Endodermal cell (in vitro differentiated cells): ENCODE results near the gene CAMTA1. TPM values are rescaled to one million over a fixed set of nuclear protein-coding genes. Genes with fewer than 3 reads are reported as not detected.

Source experiments
- DNase-seq: peaks from one replicate; pipeline ENCODE4 v3.0.0-alpha.2; 2017
- H3K27ac ChIP-seq: 2 replicates; pipeline ENCODE4 v1.5.1; 2013; ENCODE audit warnings: mild to moderate bottlenecking, low read depth, low read length, moderate library complexity
- H3K27me3 ChIP-seq: 2 replicates; pipeline ENCODE4 v1.6.1; 2013; ENCODE audit warnings: mild to moderate bottlenecking, low read length, moderate library complexity; ENCODE audit not compliant: insufficient read depth, control insufficient read depth, poor library complexity, severe bottlenecking
- H3K36me3 ChIP-seq: 2 replicates; pipeline ENCODE4 v1.7.0; 2013; ENCODE audit warnings: mild to moderate bottlenecking, low read length, moderate library complexity; ENCODE audit not compliant: control insufficient read depth, insufficient read depth
- H3K4me1 ChIP-seq: one replicate; pipeline ENCODE4 v1.7.0; 2013; ENCODE audit warnings: low read length; ENCODE audit not compliant: control insufficient read depth, insufficient read depth
- H3K4me3 ChIP-seq: 2 replicates; pipeline ENCODE4 v1.5.1; 2013; ENCODE audit warnings: mild to moderate bottlenecking, low read length, moderate library complexity
- H3K9ac ChIP-seq: 2 replicates; pipeline ENCODE4 v1.6.1; 2013; ENCODE audit warnings: mild to moderate bottlenecking, low read length, moderate library complexity; ENCODE audit not compliant: poor library complexity, severe bottlenecking; ENCODE audit errors: extremely low read depth
- H3K9me3 ChIP-seq: 2 replicates; pipeline ENCODE4 v1.6.1; 2013; ENCODE audit warnings: mild to moderate bottlenecking, low read length, moderate library complexity; ENCODE audit not compliant: control insufficient read depth
- H3K27ac Mint-ChIP-seq: 2 replicates; pipeline ENCODE4 v1.8.0; 2020; ENCODE audit warnings: mixed read lengths
- H3K27me3 Mint-ChIP-seq: 2 replicates; pipeline ENCODE4 v1.8.0; 2021; ENCODE audit warnings: mild to moderate bottlenecking, mixed read lengths; ENCODE audit not compliant: insufficient read depth
- H3K36me3 Mint-ChIP-seq: 2 replicates; pipeline ENCODE4 v1.8.0; 2020; ENCODE audit warnings: low read depth, mixed read lengths
- H3K4me1 Mint-ChIP-seq: 2 replicates; pipeline ENCODE4 v1.8.0; 2020; ENCODE audit warnings: mixed read lengths
- H3K4me3 Mint-ChIP-seq: 2 replicates; pipeline ENCODE4 v1.8.0; 2020; ENCODE audit warnings: mild to moderate bottlenecking, moderate library complexity, mixed read lengths
- H3K9me3 Mint-ChIP-seq: 2 replicates; pipeline ENCODE4 v1.8.0; 2020; ENCODE audit warnings: mild to moderate bottlenecking, mixed read lengths
- WGBS, 2 experiments: methylation state at CpG; one replicate each; pipeline versions ENCODE4 v1.1.5 to v1.1.7; 2013; ENCODE audit warnings: missing lambda C conversion rate in 2 of 2, mixed read lengths in 1 of 2; ENCODE audit not compliant: insufficient coverage in 1 of 2, insufficient read length in 1 of 2; 5-methylcytosine and 5-hydroxymethylcytosine counted together
- total RNA-seq, 2 donors: library from RNA; stranded (reverse); fragmentation: NEBNext Ultra II Directional in 1 of 2; extraction: Animal tissue kit (Norgen Biotek cat#: 25700) in 1 of 2; gene quantifications; 2 replicates in 1 of 2; 3 replicates in 1 of 2; pipeline ENCODE4 v1.2.1, GENCODE V29; 2021
- TF ChIP-seq, protein P1 (sequence below): fragments of 200-600 bp; sonication (generic); conservative IDR thresholded peaks from 2 replicates; pipeline ENCODE4 v1.5.0; 2021; ENCODE audit warnings: antibody characterized with exemption, mild to moderate bottlenecking

Gene CAMTA1
- total RNA-seq, 2 donors from 2014 or later, result 123 to 137 TPM

GRCh38 chr1:7636795-7637526 is 851.7 kb downstream of the CAMTA1 start:
- Mint-ChIP-seq H3K36me3 (no peaks in the 10 kb centered on the region), H3K27me3 (peaks cover 1% of the 10 kb centered on the region), H3K9me3 (no peaks in the 10 kb centered on the region), H3K27ac (no peak overlapping the region), H3K4me1 (peaks cover 6% of the 10 kb centered on the region), H3K4me3 (no peak overlapping the region)
- no peak overlapping the region for H3K27ac ChIP-seq
- DNase-seq, result no peak
- 91 to 93% methylated on average over 12 to 16 of the region's 16 CpGs for WGBS, 2 experiments
- TF ChIP-seq, protein P1, sequence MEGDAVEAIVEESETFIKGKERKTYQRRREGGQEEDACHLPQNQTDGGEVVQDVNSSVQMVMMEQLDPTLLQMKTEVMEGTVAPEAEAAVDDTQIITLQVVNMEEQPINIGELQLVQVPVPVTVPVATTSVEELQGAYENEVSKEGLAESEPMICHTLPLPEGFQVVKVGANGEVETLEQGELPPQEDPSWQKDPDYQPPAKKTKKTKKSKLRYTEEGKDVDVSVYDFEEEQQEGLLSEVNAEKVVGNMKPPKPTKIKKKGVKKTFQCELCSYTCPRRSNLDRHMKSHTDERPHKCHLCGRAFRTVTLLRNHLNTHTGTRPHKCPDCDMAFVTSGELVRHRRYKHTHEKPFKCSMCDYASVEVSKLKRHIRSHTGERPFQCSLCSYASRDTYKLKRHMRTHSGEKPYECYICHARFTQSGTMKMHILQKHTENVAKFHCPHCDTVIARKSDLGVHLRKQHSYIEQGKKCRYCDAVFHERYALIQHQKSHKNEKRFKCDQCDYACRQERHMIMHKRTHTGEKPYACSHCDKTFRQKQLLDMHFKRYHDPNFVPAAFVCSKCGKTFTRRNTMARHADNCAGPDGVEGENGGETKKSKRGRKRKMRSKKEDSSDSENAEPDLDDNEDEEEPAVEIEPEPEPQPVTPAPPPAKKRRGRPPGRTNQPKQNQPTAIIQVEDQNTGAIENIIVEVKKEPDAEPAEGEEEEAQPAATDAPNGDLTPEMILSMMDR, result no peak
- H3K9me3 ChIP-seq, result no peaks in the 10 kb centered on the region
- H3K36me3 ChIP-seq, result no peaks in the 10 kb centered on the region
- H3K4me3 ChIP-seq, result no peak overlapping the region
- H3K9ac ChIP-seq, result no peak overlapping the region
- H3K27me3 ChIP-seq, result no peaks in the 10 kb centered on the region
- H3K4me1 ChIP-seq, result peaks cover 9% of the 10 kb centered on the region

GRCh38 chr1:7638078-7638477 is 852.8 kb downstream of the CAMTA1 start:
- H3K9ac ChIP-seq, result no peak overlapping the region
- peaks cover 8% of the 10 kb centered on the region for H3K4me1 Mint-ChIP-seq
- H3K9me3 Mint-ChIP-seq, result no peaks in the 10 kb centered on the region
- no peaks in the 10 kb centered on the region for H3K9me3 ChIP-seq
- peak overlapping the region; percentile 29 for H3K27ac ChIP-seq
- 64 to 66% methylated on average over 8 of the region's 8 CpGs for WGBS, 2 experiments
- no peak overlapping the region for H3K4me3 Mint-ChIP-seq
- peaks cover 10% of the 10 kb centered on the region for H3K4me1 ChIP-seq
- no peaks in the 10 kb centered on the region for H3K36me3 ChIP-seq
- H3K36me3 Mint-ChIP-seq, result no peaks in the 10 kb centered on the region
- peaks cover 1% of the 10 kb centered on the region for H3K27me3 Mint-ChIP-seq
- no peaks in the 10 kb centered on the region for H3K27me3 ChIP-seq
- peak; percentile 73 for DNase-seq
- H3K27ac Mint-ChIP-seq, result peak overlapping the region; percentile 33
- H3K4me3 ChIP-seq, result no peak overlapping the region
- TF ChIP-seq, protein P1, result no peak

- Mint-ChIP-seq H3K27me3 (no peaks in the 10 kb centered on the region), H3K9me3 (no peaks in the 10 kb centered on the region), H3K36me3 (no peaks in the 10 kb centered on the region), H3K4me3 (no peak overlapping the region), H3K27ac (no peak overlapping the region), H3K4me1 (peaks cover 12% of the 10 kb centered on the region)
- no peak overlapping the region for H3K9ac ChIP-seq
- no peak overlapping the region for H3K4me3 ChIP-seq
- peaks cover 12% of the 10 kb centered on the region for H3K4me1 ChIP-seq
- no peak overlapping the region for H3K27ac ChIP-seq
- H3K27me3 ChIP-seq, result no peaks in the 10 kb centered on the region
- no peaks in the 10 kb centered on the region for H3K9me3 ChIP-seq
- WGBS, 2 experiments, result 93 to 95% methylated on average over 7 to 13 of the region's 13 CpGs
- H3K36me3 ChIP-seq, result no peaks in the 10 kb centered on the region
- no peak for DNase-seq
- TF ChIP-seq, protein P1, result no peak
Measured at GRCh38 chr1:7639435-7640131, 854.3 kb downstream of the CAMTA1 start.
